K562 (cell line): Measurements from ENCODE around the gene TCEA3. TPM values are rescaled to one million over a fixed set of nuclear protein-coding genes. Genes with fewer than 3 reads are reported as not detected.
A peak's percentile ranks its signal among the peaks of the same experiment; 100 is the strongest.

Source experiments
- BRD9 ChIP-seq: fragments of 450-650 bp; IDR thresholded peaks from 2 replicates; pipeline ENCODE4 v1.6.1; 2018; ENCODE audit warnings: low read depth; ENCODE audit not compliant: partially characterized antibody
- ELF1 ChIP-seq: fragments of 200-800 bp; sonication (Bioruptor generic); IDR thresholded peaks from 2 replicates; pipeline ENCODE4 v1.6.1; 2016; ENCODE audit warnings: missing genetic modification characterization, missing compliant biosample characterization
- ETV1 ChIP-seq: fragments of 450-650 bp; conservative IDR thresholded peaks from 2 replicates; pipeline ENCODE4 v1.6.1; 2016; ENCODE audit warnings: missing genetic modification characterization, control low read depth, low read depth, missing compliant biosample characterization
- GTF2F1 ChIP-seq: IDR thresholded peaks from 2 replicates; pipeline ENCODE4 v1.6.1; 2011; ENCODE audit warnings: low read depth, low read length, improper control_type of control experiment
- HMGN3 ChIP-seq: IDR thresholded peaks from 2 replicates; pipeline ENCODE4 v1.6.1; 2011; ENCODE audit warnings: borderline replicate concordance, low read depth, mild to moderate bottlenecking, mixed read lengths, low read length; ENCODE audit not compliant: insufficient read length; ENCODE audit errors: extremely low read depth
- NCOA6 ChIP-seq: fragments of 450-650 bp; IDR thresholded peaks from 2 replicates; pipeline ENCODE4 v1.6.1; 2017; ENCODE audit warnings: mild to moderate bottlenecking
- SRSF7 ChIP-seq: fragments of 200-400 bp; formaldehyde crosslinking; optimal IDR thresholded peaks from 2 replicates; pipeline ENCODE3; 2017; ENCODE audit warnings: mild to moderate bottlenecking, low read depth, low read length
- TBP ChIP-seq: optimal IDR thresholded peaks from 2 replicates; pipeline ENCODE3; 2011; ENCODE audit warnings: low read depth, low read length, improper control_type of control experiment
- ZFX ChIP-seq: sonication (generic); formaldehyde crosslinking; IDR thresholded peaks from 2 replicates; pipeline ENCODE4 v1.8.0; 2022; ENCODE audit warnings: mild to moderate bottlenecking, missing genetic modification reagents, moderate library complexity
- ZNF354B ChIP-seq: fragments of 250-450 bp; sonication (Bioruptor Pico); IDR thresholded peaks from 2 replicates; pipeline ENCODE4 v1.4.0; 2020
- ZNF668 ChIP-seq: fragments of 250-450 bp; sonication (Bioruptor Pico); IDR thresholded peaks from 2 replicates; pipeline ENCODE4 v1.8.0; 2022; ENCODE audit warnings: mild to moderate bottlenecking, inconsistent platforms
- ZNF785 ChIP-seq: fragments of 250-450 bp; sonication (Bioruptor Pico); IDR thresholded peaks from 2 replicates; pipeline ENCODE4 v1.4.0; 2020; ENCODE audit warnings: mild to moderate bottlenecking
- polyA plus RNA-seq, 8 experiments: library from polyadenylated mRNA; depleted of rRNA in 4 of 8; stranded (reverse) in 5 of 8; unstranded in 3 of 8; fragments of >200 nt; fragmentation: Nextera tagmentation in 2 of 8; fragmentation: Illumina TruSeq in 1 of 8; extraction: Ambion mirVana in 2 of 8; extraction: Trizol in 1 of 8; gene quantifications; 2 replicates each; pipeline versions ENCODE4 v1.2.1 to v1.2.3, GENCODE V29; 2011 to 2014; ENCODE audit warnings: inconsistent platforms in 1 of 8, missing spikeins in 1 of 8
- total RNA-seq, 7 experiments: library from RNA; depleted of rRNA in 6 of 7; stranded (reverse); fragments of >200 nt in 6 of 7; fragmentation: Illumina TruSeq in 2 of 7; extraction: Trizol in 2 of 7; gene quantifications; 2 replicates each; pipeline versions ENCODE4 v1.2.1 to v1.2.3, GENCODE V29; 2011 to 2021; ENCODE audit warnings: low replicate concordance in 1 of 7
- TF ChIP-seq, protein P1 (sequence below), 2 experiments: fragments of 450-650 bp; IDR thresholded peaks; 2 replicates each; pipeline ENCODE4 v1.6.1; 2018; ENCODE audit warnings: mild to moderate bottlenecking in 2 of 2, low read depth in 1 of 2; ENCODE audit not compliant: partially characterized antibody in 2 of 2
- TF ChIP-seq, protein P2 (sequence below): fragments of 250-450 bp; sonication (Bioruptor Pico); IDR thresholded peaks from 2 replicates; pipeline ENCODE4 v1.4.0; 2020; ENCODE audit warnings: mild to moderate bottlenecking, moderate library complexity
- TF ChIP-seq, protein P3 (sequence below): fragments of 250-450 bp; sonication (Bioruptor Pico); IDR thresholded peaks from 2 replicates; pipeline ENCODE4 v1.4.0; 2020

The TCEA3 gene
- total and polyA plus RNA-seq, 9 of the 15 experiments (the other 6 are each of a cell fraction or from before 2014, with no cell fraction given): 0.03 to 0.55 (median 0.36) TPM

DNA sequence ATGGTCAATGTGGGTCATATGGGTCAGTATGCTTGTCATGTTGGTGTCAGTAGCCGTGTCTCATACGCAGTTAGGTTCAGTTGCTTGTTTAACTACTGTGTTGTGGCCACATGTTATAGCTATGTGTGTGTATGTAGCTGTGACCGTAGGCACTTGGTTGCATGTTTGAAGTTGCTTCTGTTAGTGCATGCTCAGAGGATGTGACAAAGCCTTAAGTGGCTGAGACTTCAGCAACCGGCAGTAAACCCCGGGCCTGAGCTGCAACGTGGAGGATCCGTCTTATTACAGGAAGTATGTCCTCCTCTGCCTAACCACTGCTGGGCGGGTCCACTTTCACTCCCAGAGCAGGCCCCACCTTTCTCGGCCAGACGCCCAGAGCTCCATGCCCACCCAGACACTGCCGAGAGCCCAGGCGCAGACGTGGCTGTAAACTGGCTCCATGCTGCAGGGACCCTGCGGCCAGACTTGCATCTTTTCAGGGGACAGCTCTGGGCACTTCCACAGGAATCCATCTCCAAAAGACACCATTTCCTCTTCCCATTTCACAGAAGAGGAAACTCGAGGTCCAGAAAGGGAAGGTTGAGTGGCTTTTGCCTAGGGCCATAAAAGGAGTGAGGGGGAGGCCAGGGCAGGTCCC, 2.2 kb downstream of the TCEA3 start (continued):
- TF ChIP-seq NCOA6 (no peak), ZNF354B (CRISPR knock-in tag) (no peak), ETV1 (peak; percentile 73), HMGN3 (no peak), ZFX (CRISPR knock-in tag) (peak; percentile 74), ZNF668 (CRISPR knock-in tag) (0 out of 2 replicates have a peak, but pooled peaks have one; percentile 14), ELF1 (tag) (peak; percentile 64; the same call in 1 of the 2 replicates), GTF2F1 (no peak), SRSF7 (no peak), BRD9 (no peak), ZNF785 (CRISPR knock-in tag) (no peak), TBP (peak; percentile 47)
- TF ChIP-seq, protein P1, sequence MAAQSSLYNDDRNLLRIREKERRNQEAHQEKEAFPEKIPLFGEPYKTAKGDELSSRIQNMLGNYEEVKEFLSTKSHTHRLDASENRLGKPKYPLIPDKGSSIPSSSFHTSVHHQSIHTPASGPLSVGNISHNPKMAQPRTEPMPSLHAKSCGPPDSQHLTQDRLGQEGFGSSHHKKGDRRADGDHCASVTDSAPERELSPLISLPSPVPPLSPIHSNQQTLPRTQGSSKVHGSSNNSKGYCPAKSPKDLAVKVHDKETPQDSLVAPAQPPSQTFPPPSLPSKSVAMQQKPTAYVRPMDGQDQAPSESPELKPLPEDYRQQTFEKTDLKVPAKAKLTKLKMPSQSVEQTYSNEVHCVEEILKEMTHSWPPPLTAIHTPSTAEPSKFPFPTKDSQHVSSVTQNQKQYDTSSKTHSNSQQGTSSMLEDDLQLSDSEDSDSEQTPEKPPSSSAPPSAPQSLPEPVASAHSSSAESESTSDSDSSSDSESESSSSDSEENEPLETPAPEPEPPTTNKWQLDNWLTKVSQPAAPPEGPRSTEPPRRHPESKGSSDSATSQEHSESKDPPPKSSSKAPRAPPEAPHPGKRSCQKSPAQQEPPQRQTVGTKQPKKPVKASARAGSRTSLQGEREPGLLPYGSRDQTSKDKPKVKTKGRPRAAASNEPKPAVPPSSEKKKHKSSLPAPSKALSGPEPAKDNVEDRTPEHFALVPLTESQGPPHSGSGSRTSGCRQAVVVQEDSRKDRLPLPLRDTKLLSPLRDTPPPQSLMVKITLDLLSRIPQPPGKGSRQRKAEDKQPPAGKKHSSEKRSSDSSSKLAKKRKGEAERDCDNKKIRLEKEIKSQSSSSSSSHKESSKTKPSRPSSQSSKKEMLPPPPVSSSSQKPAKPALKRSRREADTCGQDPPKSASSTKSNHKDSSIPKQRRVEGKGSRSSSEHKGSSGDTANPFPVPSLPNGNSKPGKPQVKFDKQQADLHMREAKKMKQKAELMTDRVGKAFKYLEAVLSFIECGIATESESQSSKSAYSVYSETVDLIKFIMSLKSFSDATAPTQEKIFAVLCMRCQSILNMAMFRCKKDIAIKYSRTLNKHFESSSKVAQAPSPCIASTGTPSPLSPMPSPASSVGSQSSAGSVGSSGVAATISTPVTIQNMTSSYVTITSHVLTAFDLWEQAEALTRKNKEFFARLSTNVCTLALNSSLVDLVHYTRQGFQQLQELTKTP (IDR thresholded peaks at IDR 0.05; ENCODE audit: low read depth in 1 of 2, partially characterized antibody in 2 of 2): no peak
- TF ChIP-seq, protein P2, sequence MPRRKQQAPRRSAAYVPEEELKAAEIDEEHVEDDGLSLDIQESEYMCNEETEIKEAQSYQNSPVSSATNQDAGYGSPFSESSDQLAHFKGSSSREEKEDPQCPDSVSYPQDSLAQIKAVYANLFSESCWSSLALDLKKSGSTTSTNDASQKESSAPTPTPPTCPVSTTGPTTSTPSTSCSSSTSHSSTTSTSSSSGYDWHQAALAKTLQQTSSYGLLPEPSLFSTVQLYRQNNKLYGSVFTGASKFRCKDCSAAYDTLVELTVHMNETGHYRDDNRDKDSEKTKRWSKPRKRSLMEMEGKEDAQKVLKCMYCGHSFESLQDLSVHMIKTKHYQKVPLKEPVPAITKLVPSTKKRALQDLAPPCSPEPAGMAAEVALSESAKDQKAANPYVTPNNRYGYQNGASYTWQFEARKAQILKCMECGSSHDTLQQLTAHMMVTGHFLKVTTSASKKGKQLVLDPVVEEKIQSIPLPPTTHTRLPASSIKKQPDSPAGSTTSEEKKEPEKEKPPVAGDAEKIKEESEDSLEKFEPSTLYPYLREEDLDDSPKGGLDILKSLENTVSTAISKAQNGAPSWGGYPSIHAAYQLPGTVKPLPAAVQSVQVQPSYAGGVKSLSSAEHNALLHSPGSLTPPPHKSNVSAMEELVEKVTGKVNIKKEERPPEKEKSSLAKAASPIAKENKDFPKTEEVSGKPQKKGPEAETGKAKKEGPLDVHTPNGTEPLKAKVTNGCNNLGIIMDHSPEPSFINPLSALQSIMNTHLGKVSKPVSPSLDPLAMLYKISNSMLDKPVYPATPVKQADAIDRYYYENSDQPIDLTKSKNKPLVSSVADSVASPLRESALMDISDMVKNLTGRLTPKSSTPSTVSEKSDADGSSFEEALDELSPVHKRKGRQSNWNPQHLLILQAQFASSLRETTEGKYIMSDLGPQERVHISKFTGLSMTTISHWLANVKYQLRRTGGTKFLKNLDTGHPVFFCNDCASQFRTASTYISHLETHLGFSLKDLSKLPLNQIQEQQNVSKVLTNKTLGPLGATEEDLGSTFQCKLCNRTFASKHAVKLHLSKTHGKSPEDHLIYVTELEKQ: no peak
- TF ChIP-seq, protein P3, sequence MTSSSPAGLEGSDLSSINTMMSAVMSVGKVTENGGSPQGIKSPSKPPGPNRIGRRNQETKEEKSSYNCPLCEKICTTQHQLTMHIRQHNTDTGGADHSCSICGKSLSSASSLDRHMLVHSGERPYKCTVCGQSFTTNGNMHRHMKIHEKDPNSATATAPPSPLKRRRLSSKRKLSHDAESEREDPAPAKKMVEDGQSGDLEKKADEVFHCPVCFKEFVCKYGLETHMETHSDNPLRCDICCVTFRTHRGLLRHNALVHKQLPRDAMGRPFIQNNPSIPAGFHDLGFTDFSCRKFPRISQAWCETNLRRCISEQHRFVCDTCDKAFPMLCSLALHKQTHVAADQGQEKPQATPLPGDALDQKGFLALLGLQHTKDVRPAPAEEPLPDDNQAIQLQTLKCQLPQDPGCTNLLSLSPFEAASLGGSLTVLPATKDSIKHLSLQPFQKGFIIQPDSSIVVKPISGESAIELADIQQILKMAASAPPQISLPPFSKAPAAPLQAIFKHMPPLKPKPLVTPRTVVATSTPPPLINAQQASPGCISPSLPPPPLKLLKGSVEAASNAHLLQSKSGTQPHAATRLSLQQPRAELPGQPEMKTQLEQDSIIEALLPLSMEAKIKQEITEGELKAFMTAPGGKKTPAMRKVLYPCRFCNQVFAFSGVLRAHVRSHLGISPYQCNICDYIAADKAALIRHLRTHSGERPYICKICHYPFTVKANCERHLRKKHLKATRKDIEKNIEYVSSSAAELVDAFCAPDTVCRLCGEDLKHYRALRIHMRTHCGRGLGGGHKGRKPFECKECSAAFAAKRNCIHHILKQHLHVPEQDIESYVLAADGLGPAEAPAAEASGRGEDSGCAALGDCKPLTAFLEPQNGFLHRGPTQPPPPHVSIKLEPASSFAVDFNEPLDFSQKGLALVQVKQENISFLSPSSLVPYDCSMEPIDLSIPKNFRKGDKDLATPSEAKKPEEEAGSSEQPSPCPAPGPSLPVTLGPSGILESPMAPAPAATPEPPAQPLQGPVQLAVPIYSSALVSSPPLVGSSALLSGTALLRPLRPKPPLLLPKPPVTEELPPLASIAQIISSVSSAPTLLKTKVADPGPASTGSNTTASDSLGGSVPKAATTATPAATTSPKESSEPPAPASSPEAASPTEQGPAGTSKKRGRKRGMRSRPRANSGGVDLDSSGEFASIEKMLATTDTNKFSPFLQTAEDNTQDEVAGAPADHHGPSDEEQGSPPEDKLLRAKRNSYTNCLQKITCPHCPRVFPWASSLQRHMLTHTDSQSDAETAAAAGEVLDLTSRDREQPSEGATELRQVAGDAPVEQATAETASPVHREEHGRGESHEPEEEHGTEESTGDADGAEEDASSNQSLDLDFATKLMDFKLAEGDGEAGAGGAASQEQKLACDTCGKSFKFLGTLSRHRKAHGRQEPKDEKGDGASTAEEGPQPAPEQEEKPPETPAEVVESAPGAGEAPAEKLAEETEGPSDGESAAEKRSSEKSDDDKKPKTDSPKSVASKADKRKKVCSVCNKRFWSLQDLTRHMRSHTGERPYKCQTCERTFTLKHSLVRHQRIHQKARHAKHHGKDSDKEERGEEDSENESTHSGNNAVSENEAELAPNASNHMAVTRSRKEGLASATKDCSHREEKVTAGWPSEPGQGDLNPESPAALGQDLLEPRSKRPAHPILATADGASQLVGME (CRISPR knock-in tag): peak; percentile 66; the same call in 1 of the 2 replicates
